DND-41 (cell line): ENCODE results near the gene PIK3R3.

Experiments used
- ATAC-seq: fragments of 200-7000 bp; cut with Tn5 transposase; 3 replicates; pipeline ENCODE4 v1.9.1; 2021; ENCODE audit warnings: low read depth; ENCODE audit not compliant: insufficient read depth
- DNase-seq: peaks from one replicate; pipeline ENCODE4 v3.0.0-alpha.2; 2020
- H2AFZ ChIP-seq: 2 replicates; pipeline ENCODE4 v1.6.0; 2012; ENCODE audit warnings: low read depth, low read length
- H3K27ac ChIP-seq: 2 replicates; pipeline ENCODE4 v1.5.1; 2012; ENCODE audit warnings: low read length, inconsistent platforms
- H3K27me3 ChIP-seq: fragments of 200-600 bp; sonication (generic); 2 replicates; pipeline ENCODE4 v1.6.0; 2012; ENCODE audit warnings: low read length, mild to moderate bottlenecking, inconsistent platforms; ENCODE audit not compliant: insufficient read depth, poor library complexity
- H3K36me3 ChIP-seq: 2 replicates; pipeline ENCODE4 v1.5.1; 2012; ENCODE audit warnings: low read length, inconsistent platforms; ENCODE audit not compliant: insufficient read depth
- H3K4me1 ChIP-seq: 2 replicates; pipeline ENCODE4 v1.5.1; 2012; ENCODE audit warnings: mild to moderate bottlenecking, low read length; ENCODE audit not compliant: insufficient read depth
- H3K4me2 ChIP-seq: 2 replicates; pipeline ENCODE4 v1.6.0; 2012; ENCODE audit warnings: mild to moderate bottlenecking, moderate library complexity, low read length, inconsistent platforms; ENCODE audit not compliant: insufficient read depth
- H3K4me3 ChIP-seq, 2 experiments: fragments of 200-600 bp in 1 of 2; shearing (Covaris generic) in 1 of 2; 2 replicates each; pipeline ENCODE4 v1.5.1; 2012 to 2016; ENCODE audit warnings: inconsistent platforms in 2 of 2, low read length in 2 of 2, mild to moderate bottlenecking in 2 of 2, low read depth in 1 of 2, moderate library complexity in 1 of 2
- H3K79me2 ChIP-seq: 2 replicates; pipeline ENCODE4 v1.6.0; 2012; ENCODE audit warnings: low read length, inconsistent platforms; ENCODE audit not compliant: insufficient read depth
- H3K9ac ChIP-seq: 2 replicates; pipeline ENCODE4 v1.6.0; 2012; ENCODE audit warnings: low read depth, mild to moderate bottlenecking, inconsistent platforms, low read length, moderate library complexity
- H3K9me3 ChIP-seq: 2 replicates; pipeline ENCODE4 v1.5.1; 2012; ENCODE audit warnings: low read length, moderate library complexity, mild to moderate bottlenecking, inconsistent platforms; ENCODE audit not compliant: insufficient read depth, severe bottlenecking
- H4K20me1 ChIP-seq: 2 replicates; pipeline ENCODE4 v1.6.0; 2012; ENCODE audit warnings: low read length; ENCODE audit not compliant: insufficient read depth
- CTCF ChIP-seq: IDR thresholded peaks from 2 replicates; pipeline ENCODE4 v1.5.1; 2012; ENCODE audit warnings: borderline replicate concordance, low read length, moderate library complexity, mild to moderate bottlenecking; ENCODE audit not compliant: poor library complexity, severe bottlenecking; ENCODE audit errors: extremely low read depth
- EZH2 ChIP-seq: IDR thresholded peaks from 3 replicates; pipeline ENCODE4 v1.6.1; 2012; ENCODE audit warnings: borderline replicate concordance, low read depth, mild to moderate bottlenecking, moderate library complexity, low read length, inconsistent platforms; ENCODE audit not compliant: severe bottlenecking

The PIK3R3 gene

GRCh38 chr1:46044116-46044515 is 88.3 kb downstream of the PIK3R3 start:
- Histone ChIP-seq H3K4me2 (no peak overlapping the region), H3K9ac (no peak overlapping the region), H3K27ac (no peak overlapping the region), H3K4me1 (no peaks in the 10 kb centered on the region), H3K27me3 (no peaks in the 10 kb centered on the region), H2AFZ (no peak overlapping the region), H3K4me3 (no peak overlapping the region), H3K36me3 (peaks cover 70% of the 10 kb centered on the region), H3K79me2 (no peaks in the 10 kb centered on the region), H3K9me3 (no peaks in the 10 kb centered on the region), H4K20me1 (no peaks in the 10 kb centered on the region)
- DNase-seq (no peak), ATAC-seq (no peak)
- no peak for TF ChIP-seq EZH2
- no peak for TF ChIP-seq CTCF

GRCh38 chr1:46043458-46044017 is 88.9 kb downstream of the PIK3R3 start:
- TF ChIP-seq EZH2 (no peak), CTCF (no peak)
- Histone ChIP-seq H3K79me2 (no peaks in the 10 kb centered on the region), H3K36me3 (peaks cover 70% of the 10 kb centered on the region), H3K4me2 (no peak overlapping the region), H2AFZ (no peak overlapping the region), H3K27me3 (no peaks in the 10 kb centered on the region), H3K4me1 (no peaks in the 10 kb centered on the region), H3K9me3 (no peaks in the 10 kb centered on the region), H3K9ac (no peak overlapping the region), H3K27ac (no peak overlapping the region; the same call in 1 of the 2 replicates), H3K4me3 (no peak overlapping the region), H4K20me1 (no peaks in the 10 kb centered on the region)
- DNase-seq (no peak), ATAC-seq (no peak; the same call in 2 of the 3 replicates)

- no peaks in the 10 kb centered on the region for H3K4me1 ChIP-seq
- TF ChIP-seq CTCF, result no peak
- TF ChIP-seq EZH2, result no peak
- no peak overlapping the region for H3K9ac ChIP-seq
- no peak overlapping the region for H3K27ac ChIP-seq
- no peak overlapping the region for H2AFZ ChIP-seq
- ATAC-seq, result no peak
- H3K79me2 ChIP-seq, result no peaks in the 10 kb centered on the region
- no peaks in the 10 kb centered on the region for H3K9me3 ChIP-seq
- no peaks in the 10 kb centered on the region for H4K20me1 ChIP-seq
- no peaks in the 10 kb centered on the region for H3K27me3 ChIP-seq
- no peak overlapping the region for H3K4me3 ChIP-seq
- no peak for DNase-seq
- peaks cover 75% of the 10 kb centered on the region for H3K36me3 ChIP-seq
- no peak overlapping the region for H3K4me2 ChIP-seq
These were observed 90.5 kb downstream of the PIK3R3 start for GRCh38 chr1:46041974-46042373.
